Hepatocyte (in vitro differentiated cells): Measurements from ENCODE around the gene SHISA4.

Source experiments
- CTCF ChIP-seq: fragments of 200-600 bp; sonication (generic); IDR thresholded peaks from 2 replicates; pipeline ENCODE4 v1.5.1; 2016; ENCODE audit warnings: antibody characterized with exemption, mild to moderate bottlenecking; ENCODE audit not compliant: poor library complexity
- EZH2 ChIP-seq: fragments of 200-600 bp; sonication (generic); IDR thresholded peaks from 2 replicates; pipeline ENCODE4 v1.6.1; 2016; ENCODE audit warnings: antibody characterized with exemption, mild to moderate bottlenecking, borderline replicate concordance

GRCh38 chr1:201903135-201903534 is 14.4 kb downstream of the SHISA4 start:
- TF ChIP-seq CTCF (no peak), EZH2 (no peak)
